Stomach smooth muscle (tissue), 2 donors: ENCODE measurements around the gene MYOD1.
A peak's percentile ranks its signal among the peaks of the same experiment; 100 is the strongest.

Experiments
- H3K27ac ChIP-seq: one replicate; pipeline ENCODE4 v1.7.0; 2013; ENCODE audit warnings: mild to moderate bottlenecking, low read length, inconsistent platforms
- H3K27me3 ChIP-seq, 2 donors: one replicate each; pipeline ENCODE4 v1.7.0; 2013; ENCODE audit warnings: low read length in 2 of 2; ENCODE audit not compliant: insufficient read depth in 2 of 2, control insufficient read depth in 1 of 2
- H3K36me3 ChIP-seq, 2 donors: one replicate each; pipeline ENCODE4 v1.7.0; 2013; ENCODE audit warnings: low read length in 2 of 2; ENCODE audit not compliant: control insufficient read depth in 2 of 2, insufficient read depth in 2 of 2
- H3K4me1 ChIP-seq: one replicate; pipeline ENCODE4 v1.7.0; 2013; ENCODE audit warnings: low read length; ENCODE audit not compliant: control insufficient read depth, insufficient read depth
- H3K4me3 ChIP-seq, 2 donors: one replicate each; pipeline ENCODE4 v1.7.0; 2013; ENCODE audit warnings: low read length in 2 of 2
- H3K9ac ChIP-seq, 2 donors: one replicate each; pipeline ENCODE4 v1.7.0; 2013; ENCODE audit warnings: low read length in 2 of 2, mild to moderate bottlenecking in 1 of 2
- H3K9me3 ChIP-seq, 2 donors: one replicate each; pipeline ENCODE4 v1.7.0; 2013; ENCODE audit warnings: low read length in 2 of 2; ENCODE audit not compliant: control insufficient read depth in 2 of 2
- donor health status: healthy.
- donor health status: Pancreatic carcinoma.

The MYOD1 gene

GRCh38 chr11:17703951-17704350, 15.4 kb upstream of the MYOD1 start:
- no peaks in the 10 kb centered on the region for H3K36me3 ChIP-seq
- peaks cover 3 to 8% of the 10 kb centered on the region in 2 donors for H3K9me3 ChIP-seq
- H3K9ac ChIP-seq = no peak overlapping the region
- no peak overlapping the region for H3K4me3 ChIP-seq
- no peaks in the 10 kb centered on the region for H3K4me1 ChIP-seq
- peaks cover 0 to 2% of the 10 kb centered on the region in 2 donors for H3K27me3 ChIP-seq
- H3K27ac ChIP-seq = no peak overlapping the region

GRCh38 chr11:17707830-17708229, 11.5 kb upstream of the MYOD1 start:
- Histone ChIP-seq H3K27me3 (peaks cover 9 to 13% of the 10 kb centered on the region in 2 donors), H3K4me3 (no peak overlapping the region), H3K27ac (no peak overlapping the region), H3K36me3 (no peaks in the 10 kb centered on the region), H3K9ac (no peak overlapping the region), H3K4me1 (no peaks in the 10 kb centered on the region), H3K9me3 (peaks cover 3 to 8% of the 10 kb centered on the region in 2 donors)

DNA sequence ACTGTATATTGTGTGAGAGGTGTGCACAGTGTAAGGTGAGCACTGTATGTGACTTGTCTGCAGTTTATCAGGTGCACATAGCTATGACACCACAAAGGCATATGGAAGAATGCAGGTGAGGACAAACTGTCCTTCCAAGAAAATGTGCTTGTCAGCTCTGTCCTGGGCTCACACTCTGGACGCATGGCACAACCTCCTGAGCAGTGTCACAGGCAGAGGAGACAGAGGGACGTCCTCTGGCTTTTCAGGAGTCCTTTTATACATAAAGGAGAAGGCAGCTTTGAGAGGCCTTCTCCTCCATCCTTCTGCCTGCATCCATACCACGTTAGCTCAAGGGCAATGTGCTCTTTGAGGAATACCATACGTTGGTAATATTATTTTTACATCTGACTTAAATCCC, 7.5 kb upstream of the MYOD1 start:
- H3K4me3 ChIP-seq = no peak overlapping the region
- no peaks in the 10 kb centered on the region for H3K9me3 ChIP-seq
- H3K27me3 ChIP-seq = peaks cover 15 to 27% of the 10 kb centered on the region in 2 donors
- no peaks in the 10 kb centered on the region for H3K4me1 ChIP-seq
- no peak overlapping the region for H3K27ac ChIP-seq
- H3K36me3 ChIP-seq = no peaks in the 10 kb centered on the region
- no peak overlapping the region for H3K9ac ChIP-seq

GRCh38 chr11:17713851-17714250, 5.5 kb upstream of the MYOD1 start:
- Histone ChIP-seq H3K27me3 (peaks cover 26 to 38% of the 10 kb centered on the region in 2 donors), H3K9me3 (no peaks in the 10 kb centered on the region), H3K9ac (no peak overlapping the region), H3K4me3 (no peak overlapping the region), H3K4me1 (no peaks in the 10 kb centered on the region), H3K27ac (no peak overlapping the region), H3K36me3 (no peaks in the 10 kb centered on the region)

GRCh38 chr11:17714356-17714854, 5.0 kb upstream of the MYOD1 start:
- H3K9me3 ChIP-seq = no peaks in the 10 kb centered on the region
- H3K27me3 ChIP-seq = peaks cover 27 to 38% of the 10 kb centered on the region in 2 donors
- no peak overlapping the region for H3K27ac ChIP-seq
- no peak overlapping the region for H3K9ac ChIP-seq
- no peaks in the 10 kb centered on the region for H3K36me3 ChIP-seq
- H3K4me1 ChIP-seq = no peaks in the 10 kb centered on the region
- H3K4me3 ChIP-seq = no peak overlapping the region

- H3K27me3 ChIP-seq = peaks cover 29 to 36% of the 10 kb centered on the region in 2 donors
- H3K27ac ChIP-seq = no peak overlapping the region
- no peaks in the 10 kb centered on the region for H3K4me1 ChIP-seq
- H3K9me3 ChIP-seq = no peaks in the 10 kb centered on the region
- H3K9ac ChIP-seq = no peak overlapping the region
- no peak overlapping the region for H3K4me3 ChIP-seq
- no peaks in the 10 kb centered on the region for H3K36me3 ChIP-seq
Measured at GRCh38 chr11:17714870-17715269, 4.5 kb upstream of the MYOD1 start.

GRCh38 chr11:17716807-17717206, 2.6 kb upstream of the MYOD1 start:
- Histone ChIP-seq H3K9ac (no peak overlapping the region), H3K27me3 (peaks cover 40 to 42% of the 10 kb centered on the region in 2 donors), H3K36me3 (no peaks in the 10 kb centered on the region), H3K9me3 (no peaks in the 10 kb centered on the region), H3K4me1 (peaks cover 6% of the 10 kb centered on the region), H3K27ac (no peak overlapping the region), H3K4me3 (no peak overlapping the region)

DNA sequence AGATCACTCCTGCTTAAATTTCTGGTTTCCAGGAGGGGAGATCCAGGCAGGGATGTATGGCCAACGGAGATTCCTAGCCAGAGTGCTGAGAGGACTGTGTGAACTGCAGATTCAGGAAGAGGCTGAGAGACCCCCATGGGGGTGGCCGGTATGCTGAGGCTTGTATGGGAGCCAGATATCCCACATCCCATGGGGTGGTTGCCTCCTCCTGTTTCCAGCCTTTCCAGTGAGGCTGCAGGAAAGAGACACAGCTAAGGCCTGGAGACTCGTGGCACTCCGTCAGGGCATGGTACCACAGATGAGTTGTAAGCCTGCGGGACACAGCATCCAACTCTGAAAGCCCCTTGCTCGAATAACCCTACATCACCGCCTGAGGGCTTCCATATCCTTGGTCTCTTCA, 1.4 kb upstream of the MYOD1 start:
- no peak overlapping the region for H3K4me3 ChIP-seq

DNA sequence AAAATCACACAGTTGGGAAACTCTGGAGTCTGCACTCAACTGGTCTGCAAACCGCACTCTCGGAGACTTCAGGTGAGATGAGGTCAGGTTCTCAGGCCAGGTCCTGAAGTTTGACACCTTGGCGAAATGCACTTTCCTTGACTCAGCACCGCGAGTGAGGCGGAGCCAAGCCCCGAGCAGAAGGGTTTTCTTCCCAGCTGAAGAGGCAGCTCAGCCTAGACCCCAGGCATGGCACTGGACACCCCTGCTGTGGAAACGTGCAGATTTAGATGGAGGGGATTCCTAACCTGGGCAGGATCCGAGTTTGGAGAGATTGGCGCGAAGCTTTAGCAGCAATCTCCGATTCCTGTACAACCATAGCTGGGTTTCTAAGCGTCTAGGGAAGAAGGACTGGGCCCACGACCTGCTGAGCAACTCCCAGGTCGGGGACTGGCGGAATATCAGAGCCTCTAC, 835 bp upstream of the MYOD1 start:
- Histone ChIP-seq H3K9ac (no peak overlapping the region), H3K4me3 (no peak overlapping the region), H3K27me3 (peaks cover 50 to 54% of the 10 kb centered on the region in 2 donors), H3K36me3 (no peaks in the 10 kb centered on the region), H3K27ac (no peak overlapping the region), H3K4me1 (peaks cover 6% of the 10 kb centered on the region), H3K9me3 (no peaks in the 10 kb centered on the region)

More for the DNA sequence above, 1.4 kb upstream of the MYOD1 start:
- Histone ChIP-seq H3K9me3 (no peaks in the 10 kb centered on the region), H3K4me1 (peaks cover 6% of the 10 kb centered on the region), H3K36me3 (no peaks in the 10 kb centered on the region), H3K9ac (no peak overlapping the region), H3K27ac (no peak overlapping the region), H3K27me3 (peaks cover 47 to 51% of the 10 kb centered on the region in 2 donors)

DNA sequence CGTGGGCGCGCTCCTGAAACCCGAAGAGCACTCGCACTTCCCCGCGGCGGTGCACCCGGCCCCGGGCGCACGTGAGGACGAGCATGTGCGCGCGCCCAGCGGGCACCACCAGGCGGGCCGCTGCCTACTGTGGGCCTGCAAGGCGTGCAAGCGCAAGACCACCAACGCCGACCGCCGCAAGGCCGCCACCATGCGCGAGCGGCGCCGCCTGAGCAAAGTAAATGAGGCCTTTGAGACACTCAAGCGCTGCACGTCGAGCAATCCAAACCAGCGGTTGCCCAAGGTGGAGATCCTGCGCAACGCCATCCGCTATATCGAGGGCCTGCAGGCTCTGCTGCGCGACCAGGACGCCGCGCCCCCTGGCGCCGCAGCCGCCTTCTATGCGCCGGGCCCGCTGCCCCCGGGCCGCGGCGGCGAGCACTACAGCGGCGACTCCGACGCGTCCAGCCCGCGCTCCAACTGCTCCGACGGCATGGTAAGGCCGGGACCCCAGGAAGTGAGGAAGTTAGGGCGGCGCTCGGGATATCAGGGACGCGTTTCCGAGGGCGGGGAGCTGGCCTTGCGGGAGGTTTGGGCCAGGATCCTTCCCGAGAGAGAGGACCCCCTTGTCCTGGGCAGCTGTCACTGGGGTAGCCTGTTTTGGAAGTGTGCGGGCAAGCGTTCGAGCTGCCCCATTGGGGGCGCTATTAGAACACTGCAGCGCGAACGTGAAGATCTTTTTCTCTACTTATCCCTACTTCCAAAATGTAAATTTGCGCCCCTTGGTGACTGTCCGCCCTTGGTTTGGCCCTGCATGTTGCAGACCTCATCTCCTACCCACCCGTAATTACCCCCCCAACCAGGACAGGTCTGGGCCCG, 796 bp downstream of the MYOD1 start:
- H3K36me3 ChIP-seq = no peaks in the 10 kb centered on the region
- no peaks in the 10 kb centered on the region for H3K9me3 ChIP-seq
- peaks cover 48 to 54% of the 10 kb centered on the region in 2 donors for H3K27me3 ChIP-seq
- peaks cover 6% of the 10 kb centered on the region for H3K4me1 ChIP-seq
- no peak overlapping the region for H3K4me3 ChIP-seq
- H3K27ac ChIP-seq = no peak overlapping the region
- peak overlapping the region in 1 of 2 donors; percentile 90 for H3K9ac ChIP-seq

DNA sequence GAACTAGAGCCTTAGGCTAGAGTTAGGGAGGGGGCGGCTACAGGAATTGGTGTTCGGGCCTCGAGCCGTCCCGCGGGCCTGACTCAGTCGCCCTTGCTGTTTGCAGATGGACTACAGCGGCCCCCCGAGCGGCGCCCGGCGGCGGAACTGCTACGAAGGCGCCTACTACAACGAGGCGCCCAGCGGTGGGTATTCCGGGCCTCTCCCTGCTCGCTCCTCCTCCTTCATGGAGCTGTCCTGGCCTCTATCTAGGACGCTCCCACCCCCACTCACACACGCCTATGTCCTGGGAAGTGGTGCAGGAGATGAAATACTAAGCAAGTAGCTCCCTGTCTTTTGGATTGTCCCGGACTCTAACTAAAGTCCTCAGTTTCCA, 1.4 kb downstream of the MYOD1 start:
- Histone ChIP-seq H3K4me1 (peaks cover 6% of the 10 kb centered on the region), H3K9me3 (no peaks in the 10 kb centered on the region), H3K4me3 (no peak overlapping the region), H3K36me3 (no peaks in the 10 kb centered on the region), H3K27ac (no peak overlapping the region), H3K27me3 (peaks cover 44 to 52% of the 10 kb centered on the region in 2 donors), H3K9ac (no peak overlapping the region)
